Glutamatergic neuron (in vitro differentiated cells): ENCODE data around the gene CDKN2B-AS1. TPM values are rescaled to one million over a fixed set of nuclear protein-coding genes. Genes with fewer than 3 reads are reported as not detected.

Experiments used
- DNase-seq: peaks from one replicate; pipeline ENCODE4 v3.0.0; 2022
- H3K27ac Mint-ChIP-seq: one replicate; pipeline ENCODE4 v1.8.0; 2020; ENCODE audit warnings: mild to moderate bottlenecking, mixed read lengths, inconsistent platforms; ENCODE audit not compliant: unreplicated experiment
- H3K27me3 Mint-ChIP-seq: one replicate; pipeline ENCODE4 v1.8.0; 2020; ENCODE audit warnings: mild to moderate bottlenecking, moderate library complexity, mixed read lengths, inconsistent platforms; ENCODE audit not compliant: unreplicated experiment
- H3K36me3 Mint-ChIP-seq: one replicate; pipeline ENCODE4 v1.8.0; 2020; ENCODE audit warnings: mild to moderate bottlenecking, mixed read lengths, inconsistent platforms; ENCODE audit not compliant: unreplicated experiment
- H3K4me1 Mint-ChIP-seq: one replicate; pipeline ENCODE4 v1.8.0; 2020; ENCODE audit warnings: mild to moderate bottlenecking, low read depth, mixed read lengths, inconsistent platforms; ENCODE audit not compliant: unreplicated experiment
- H3K4me3 Mint-ChIP-seq: one replicate; pipeline ENCODE4 v1.8.0; 2020; ENCODE audit warnings: mild to moderate bottlenecking, mixed read lengths, inconsistent platforms; ENCODE audit not compliant: unreplicated experiment
- H3K9me3 Mint-ChIP-seq: one replicate; pipeline ENCODE4 v1.8.0; 2020; ENCODE audit warnings: mild to moderate bottlenecking, moderate library complexity, mixed read lengths, inconsistent platforms; ENCODE audit not compliant: unreplicated experiment
- CTCF ChIP-seq: fragments of 200-600 bp; sonication (generic); IDR thresholded peaks from one replicate; pipeline ENCODE4 v1.5.0; 2021; ENCODE audit not compliant: partially characterized antibody, unreplicated experiment
- total RNA-seq: library from RNA; stranded (reverse); fragmentation: NEBNext Ultra II Directional; extraction: Animal tissue kit (Norgen Biotek cat#: 25700); gene quantifications from one replicate; pipeline ENCODE4 v1.2.1, GENCODE V29; 2021; ENCODE audit not compliant: unreplicated experiment

The CDKN2B-AS1 gene
- total RNA-seq, 1 donor from 2014 or later = not detected

- Mint-ChIP-seq H3K27me3 (peaks cover 11% of the 10 kb centered on the region), H3K4me3 (peak overlapping the region; percentile 9), H3K36me3 (no peaks in the 10 kb centered on the region), H3K4me1 (no peaks in the 10 kb centered on the region), H3K9me3 (peaks cover 3% of the 10 kb centered on the region), H3K27ac (no peak overlapping the region)
- TF ChIP-seq CTCF = no peak
- no peak for DNase-seq
Measured at GRCh38 chr9:22010866-22011625, 16.5 kb downstream of the CDKN2B-AS1 start.

- Mint-ChIP-seq H3K36me3 (no peaks in the 10 kb centered on the region), H3K4me1 (no peaks in the 10 kb centered on the region), H3K4me3 (no peak overlapping the region), H3K9me3 (peaks cover 4% of the 10 kb centered on the region), H3K27me3 (no peaks in the 10 kb centered on the region), H3K27ac (no peak overlapping the region)
- no peak for DNase-seq
- TF ChIP-seq CTCF = no peak
Measured at GRCh38 chr9:22022396-22022795, 27.8 kb downstream of the CDKN2B-AS1 start.

GRCh38 chr9:22026696-22027095 lies 32.1 kb downstream of the CDKN2B-AS1 start:
- DNase-seq = no peak
- no peak for TF ChIP-seq CTCF
- H3K27me3 Mint-ChIP-seq = no peaks in the 10 kb centered on the region
- H3K4me1 Mint-ChIP-seq = no peaks in the 10 kb centered on the region
- H3K4me3 Mint-ChIP-seq = no peak overlapping the region
- H3K27ac Mint-ChIP-seq = no peak overlapping the region
- H3K9me3 Mint-ChIP-seq = peaks cover 2% of the 10 kb centered on the region
- no peaks in the 10 kb centered on the region for H3K36me3 Mint-ChIP-seq

GRCh38 chr9:22028394-22028793 lies 33.8 kb downstream of the CDKN2B-AS1 start:
- no peak for DNase-seq

More at GRCh38 chr9:22028394-22028793, 33.8 kb downstream of the CDKN2B-AS1 start:
- Mint-ChIP-seq H3K4me1 (no peaks in the 10 kb centered on the region), H3K4me3 (no peak overlapping the region), H3K27me3 (no peaks in the 10 kb centered on the region), H3K27ac (no peak overlapping the region), H3K36me3 (no peaks in the 10 kb centered on the region), H3K9me3 (peaks cover 2% of the 10 kb centered on the region)
- no peak for TF ChIP-seq CTCF
